Hematopoietic multipotent progenitor cell (in vitro differentiated cells): Measurements from ENCODE around the gene STK33. TPM values are rescaled to one million over a fixed set of nuclear protein-coding genes. Genes with fewer than 3 reads are reported as not detected.
A peak's percentile ranks its signal among the peaks of the same experiment; 100 is the strongest.

Experiments used
- DNase-seq, 3 donors: peaks; one replicate each; pipeline ENCODE4 v3.0.0-alpha.2; 2011 to 2015; ENCODE audit warnings: low read depth in 2 of 3, low spot score in 2 of 3
- total RNA-seq: library from RNA; depleted of rRNA; stranded (reverse); fragments of >200 nt; gene quantifications from one replicate; pipeline ENCODE4 v1.2.3, GENCODE V29; 2012

Gene STK33
- total RNA-seq, 1 donor, result 7.3 TPM

- DNase-seq, result no peak
Measured at GRCh38 chr11:8359521-8359920, 234.5 kb downstream of the STK33 start.

- no peak for DNase-seq
Measured at GRCh38 chr11:8357891-8358566, 236.0 kb downstream of the STK33 start.

GRCh38 chr11:8357505-8357888 is 236.5 kb downstream of the STK33 start:
- no peak for DNase-seq

GRCh38 chr11:8356721-8357504 is 237.1 kb downstream of the STK33 start:
- DNase-seq, result no peak

GRCh38 chr11:8356216-8356615 is 237.8 kb downstream of the STK33 start:
- no peak for DNase-seq

GRCh38 chr11:8355416-8355742 is 238.6 kb downstream of the STK33 start:
- no peak for DNase-seq

- peak in 1 of 3 donors; percentile 46 for DNase-seq
Measured at GRCh38 chr11:8354622-8355415, 239.2 kb downstream of the STK33 start.

- DNase-seq, result no peak
Measured at GRCh38 chr11:8352876-8353505, 241.0 kb downstream of the STK33 start.

GRCh38 chr11:8352103-8352875 is 241.7 kb downstream of the STK33 start:
- no peak for DNase-seq

- DNase-seq, result no peak
Measured at GRCh38 chr11:8351223-8351622, 242.8 kb downstream of the STK33 start.

GRCh38 chr11:8347978-8348377 is 246.1 kb downstream of the STK33 start:
- no peak for DNase-seq

GRCh38 chr11:8346157-8346755 is 247.8 kb downstream of the STK33 start:
- no peak for DNase-seq

- no peak for DNase-seq
Measured at GRCh38 chr11:8345179-8345578, 248.8 kb downstream of the STK33 start.

- DNase-seq, result no peak
Measured at GRCh38 chr11:8344346-8344745, 249.7 kb downstream of the STK33 start.

GRCh38 chr11:8342821-8343681 is 251.0 kb downstream of the STK33 start:
- DNase-seq, result peak in 2 of 3 donors; percentile 39 to 51

GRCh38 chr11:8341996-8342395 is 252.0 kb downstream of the STK33 start:
- no peak for DNase-seq
